H1 (cell line): ENCODE data around the gene TNFRSF1A. TPM values are rescaled to one million over a fixed set of nuclear protein-coding genes. Genes with fewer than 3 reads are reported as not detected.

Experiments
- BCL11A ChIP-seq, 2 experiments: IDR thresholded peaks; one replicate each; pipeline ENCODE4 v1.6.1; 2011; ENCODE audit warnings: low read depth in 2 of 2, low read length in 2 of 2, mild to moderate bottlenecking in 2 of 2
- BRCA1 ChIP-seq: IDR thresholded peaks from 2 replicates; pipeline ENCODE4 v1.6.1; 2012; ENCODE audit warnings: low read depth, low read length, improper control_type of control experiment
- CTCF ChIP-seq, 3 experiments: IDR thresholded peaks; 1 replicate in 2 of 3; 2 replicates in 1 of 3; pipeline versions ENCODE4 v1.5.1 to v1.6.1; 2011; ENCODE audit warnings: low read length in 3 of 3, mild to moderate bottlenecking in 3 of 3, inconsistent platforms in 2 of 3, low read depth in 1 of 3, moderate library complexity in 1 of 3; ENCODE audit not compliant: insufficient read depth in 1 of 3; ENCODE audit errors: control extremely low read depth in 1 of 3
- EGR1 ChIP-seq: IDR thresholded peaks from 2 replicates; pipeline ENCODE4 v1.6.1; 2011; ENCODE audit warnings: low read depth, low read length, borderline replicate concordance
- JUN ChIP-seq: IDR thresholded peaks from 2 replicates; pipeline ENCODE4 v1.6.1; 2011; ENCODE audit warnings: low read depth, mild to moderate bottlenecking, improper control_type of control experiment, low read length
- polyA plus RNA-seq, 7 experiments: library from polyadenylated mRNA; depleted of rRNA in 3 of 7; stranded (reverse) in 5 of 7; unstranded in 2 of 7; fragments of >200 nt in 5 of 7; fragments of 200-250 nt in 2 of 7; gene quantifications; 1 replicate in 5 of 7; 2 replicates in 1 of 7; 4 replicates in 1 of 7; pipeline versions ENCODE4 v1.2.1 to v1.2.3, GENCODE V29; 2011 to 2013; ENCODE audit warnings: missing spikeins in 2 of 7, mixed read lengths in 2 of 7
- total RNA-seq: library from RNA; stranded (reverse); fragmentation: NEBNext Ultra II Directional; extraction: Animal tissue kit (Norgen Biotek cat#: 25700); gene quantifications from 2 replicates; pipeline ENCODE4 v1.2.1, GENCODE V29; 2021

Gene TNFRSF1A
- total and polyA plus RNA-seq, 2 of the 8 experiments (the other 6 are each of a cell fraction or from before 2014, with no cell fraction given): 28.7 to 42.1 TPM

- TF ChIP-seq CTCF (IDR thresholded peaks at IDR 0.05; ENCODE audit: control extremely low read depth in 1 of 3, insufficient read depth in 1 of 3, low read depth in 1 of 3, low read length in 3 of 3) (no peak), EGR1 (no peak), BCL11A (IDR thresholded peaks at IDR 0.05; ENCODE audit: low read depth in 2 of 2, low read length in 2 of 2) (no peak), BRCA1 (no peak), JUN (no peak)
These were observed 37.0 kb upstream of the TNFRSF1A start (continued) for GRCh38 chr12:6378709-6379472.
